Glutamatergic neuron (in vitro differentiated cells): ENCODE results near the gene MALT1. TPM values are rescaled to one million over a fixed set of nuclear protein-coding genes. Genes with fewer than 3 reads are reported as not detected.

Experiments
- DNase-seq: peaks from one replicate; pipeline ENCODE4 v3.0.0; 2022
- H3K27ac Mint-ChIP-seq: one replicate; pipeline ENCODE4 v1.8.0; 2020; ENCODE audit warnings: mild to moderate bottlenecking, mixed read lengths, inconsistent platforms; ENCODE audit not compliant: unreplicated experiment
- H3K27me3 Mint-ChIP-seq: one replicate; pipeline ENCODE4 v1.8.0; 2020; ENCODE audit warnings: mild to moderate bottlenecking, moderate library complexity, mixed read lengths, inconsistent platforms; ENCODE audit not compliant: unreplicated experiment
- H3K36me3 Mint-ChIP-seq: one replicate; pipeline ENCODE4 v1.8.0; 2020; ENCODE audit warnings: mild to moderate bottlenecking, mixed read lengths, inconsistent platforms; ENCODE audit not compliant: unreplicated experiment
- H3K4me1 Mint-ChIP-seq: one replicate; pipeline ENCODE4 v1.8.0; 2020; ENCODE audit warnings: mild to moderate bottlenecking, low read depth, mixed read lengths, inconsistent platforms; ENCODE audit not compliant: unreplicated experiment
- H3K4me3 Mint-ChIP-seq: one replicate; pipeline ENCODE4 v1.8.0; 2020; ENCODE audit warnings: mild to moderate bottlenecking, mixed read lengths, inconsistent platforms; ENCODE audit not compliant: unreplicated experiment
- H3K9me3 Mint-ChIP-seq: one replicate; pipeline ENCODE4 v1.8.0; 2020; ENCODE audit warnings: mild to moderate bottlenecking, moderate library complexity, mixed read lengths, inconsistent platforms; ENCODE audit not compliant: unreplicated experiment
- total RNA-seq: library from RNA; stranded (reverse); fragmentation: NEBNext Ultra II Directional; extraction: Animal tissue kit (Norgen Biotek cat#: 25700); gene quantifications from one replicate; pipeline ENCODE4 v1.2.1, GENCODE V29; 2021; ENCODE audit not compliant: unreplicated experiment
- TF ChIP-seq, protein P1 (sequence below): fragments of 200-600 bp; sonication (generic); IDR thresholded peaks from one replicate; pipeline ENCODE4 v1.5.0; 2021; ENCODE audit not compliant: partially characterized antibody, unreplicated experiment

Gene MALT1
- total RNA-seq, 1 donor from 2014 or later, result 8.5 TPM

DNA sequence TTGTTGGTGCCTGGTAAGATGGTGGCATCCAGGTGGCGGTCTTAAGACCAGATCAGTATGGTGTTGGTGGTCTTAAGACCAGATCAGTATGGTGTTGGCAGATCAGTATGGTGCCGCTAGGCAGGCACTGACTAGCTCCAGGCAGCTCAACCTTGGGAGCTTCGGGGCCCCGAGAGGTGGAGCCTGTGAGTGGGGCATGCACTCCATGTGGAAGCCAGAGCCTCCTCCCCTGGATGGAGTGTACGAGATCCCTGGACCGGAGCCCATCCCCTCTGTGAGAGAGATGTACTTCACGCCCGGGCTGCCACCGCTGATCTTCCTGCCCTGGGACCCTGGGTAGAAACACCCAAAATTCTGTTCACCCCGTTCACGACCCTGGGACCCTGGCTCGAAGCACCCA, 19.0 kb downstream of the MALT1 start:
- Mint-ChIP-seq H3K4me3 (no peak overlapping the region), H3K36me3 (no peaks in the 10 kb centered on the region), H3K9me3 (peaks cover 1% of the 10 kb centered on the region), H3K4me1 (no peaks in the 10 kb centered on the region), H3K27me3 (no peaks in the 10 kb centered on the region), H3K27ac (no peak overlapping the region)
- DNase-seq, result no peak
- TF ChIP-seq, protein P1, sequence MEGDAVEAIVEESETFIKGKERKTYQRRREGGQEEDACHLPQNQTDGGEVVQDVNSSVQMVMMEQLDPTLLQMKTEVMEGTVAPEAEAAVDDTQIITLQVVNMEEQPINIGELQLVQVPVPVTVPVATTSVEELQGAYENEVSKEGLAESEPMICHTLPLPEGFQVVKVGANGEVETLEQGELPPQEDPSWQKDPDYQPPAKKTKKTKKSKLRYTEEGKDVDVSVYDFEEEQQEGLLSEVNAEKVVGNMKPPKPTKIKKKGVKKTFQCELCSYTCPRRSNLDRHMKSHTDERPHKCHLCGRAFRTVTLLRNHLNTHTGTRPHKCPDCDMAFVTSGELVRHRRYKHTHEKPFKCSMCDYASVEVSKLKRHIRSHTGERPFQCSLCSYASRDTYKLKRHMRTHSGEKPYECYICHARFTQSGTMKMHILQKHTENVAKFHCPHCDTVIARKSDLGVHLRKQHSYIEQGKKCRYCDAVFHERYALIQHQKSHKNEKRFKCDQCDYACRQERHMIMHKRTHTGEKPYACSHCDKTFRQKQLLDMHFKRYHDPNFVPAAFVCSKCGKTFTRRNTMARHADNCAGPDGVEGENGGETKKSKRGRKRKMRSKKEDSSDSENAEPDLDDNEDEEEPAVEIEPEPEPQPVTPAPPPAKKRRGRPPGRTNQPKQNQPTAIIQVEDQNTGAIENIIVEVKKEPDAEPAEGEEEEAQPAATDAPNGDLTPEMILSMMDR, result no peak

- Mint-ChIP-seq H3K9me3 (peaks cover 1% of the 10 kb centered on the region), H3K27me3 (no peaks in the 10 kb centered on the region), H3K36me3 (no peaks in the 10 kb centered on the region), H3K4me3 (no peak overlapping the region), H3K4me1 (no peaks in the 10 kb centered on the region), H3K27ac (no peak overlapping the region)
- no peak for DNase-seq
- TF ChIP-seq, protein P1, result no peak
Observed at GRCh38 chr18:58691256-58691655, 20.0 kb downstream of the MALT1 start.

- TF ChIP-seq, protein P1, result no peak
- H3K4me1 Mint-ChIP-seq, result no peaks in the 10 kb centered on the region
- H3K36me3 Mint-ChIP-seq, result no peaks in the 10 kb centered on the region
- peaks cover 1% of the 10 kb centered on the region for H3K9me3 Mint-ChIP-seq
- no peak overlapping the region for H3K27ac Mint-ChIP-seq
- no peaks in the 10 kb centered on the region for H3K27me3 Mint-ChIP-seq
- H3K4me3 Mint-ChIP-seq, result no peak overlapping the region
- no peak for DNase-seq
Observed at GRCh38 chr18:58692422-58693185, 21.3 kb downstream of the MALT1 start.

DNA sequence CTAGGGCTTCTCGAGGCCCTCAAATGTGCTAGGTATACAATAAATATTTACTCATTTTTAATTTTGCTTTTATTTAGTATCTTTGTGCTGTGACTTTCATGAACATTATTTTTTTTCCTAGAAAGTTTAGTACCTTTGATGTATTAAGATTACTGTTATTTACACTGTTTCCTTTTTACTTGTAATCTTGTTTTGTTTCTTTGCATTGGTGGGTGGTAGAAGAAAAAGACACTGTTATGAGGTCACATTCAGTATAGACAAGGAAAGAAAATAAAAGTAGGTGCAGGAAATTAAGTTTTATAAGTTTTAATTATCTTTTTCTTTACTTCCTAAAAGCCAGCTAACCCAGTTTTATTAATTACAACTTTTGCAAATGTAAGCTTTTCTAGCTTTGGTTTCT, 23.0 kb downstream of the MALT1 start:
- Mint-ChIP-seq H3K4me3 (no peak overlapping the region), H3K9me3 (peaks cover 1% of the 10 kb centered on the region), H3K27ac (no peak overlapping the region), H3K4me1 (no peaks in the 10 kb centered on the region), H3K36me3 (no peaks in the 10 kb centered on the region), H3K27me3 (no peaks in the 10 kb centered on the region)
- no peak for DNase-seq
- TF ChIP-seq, protein P1, result no peak

DNA sequence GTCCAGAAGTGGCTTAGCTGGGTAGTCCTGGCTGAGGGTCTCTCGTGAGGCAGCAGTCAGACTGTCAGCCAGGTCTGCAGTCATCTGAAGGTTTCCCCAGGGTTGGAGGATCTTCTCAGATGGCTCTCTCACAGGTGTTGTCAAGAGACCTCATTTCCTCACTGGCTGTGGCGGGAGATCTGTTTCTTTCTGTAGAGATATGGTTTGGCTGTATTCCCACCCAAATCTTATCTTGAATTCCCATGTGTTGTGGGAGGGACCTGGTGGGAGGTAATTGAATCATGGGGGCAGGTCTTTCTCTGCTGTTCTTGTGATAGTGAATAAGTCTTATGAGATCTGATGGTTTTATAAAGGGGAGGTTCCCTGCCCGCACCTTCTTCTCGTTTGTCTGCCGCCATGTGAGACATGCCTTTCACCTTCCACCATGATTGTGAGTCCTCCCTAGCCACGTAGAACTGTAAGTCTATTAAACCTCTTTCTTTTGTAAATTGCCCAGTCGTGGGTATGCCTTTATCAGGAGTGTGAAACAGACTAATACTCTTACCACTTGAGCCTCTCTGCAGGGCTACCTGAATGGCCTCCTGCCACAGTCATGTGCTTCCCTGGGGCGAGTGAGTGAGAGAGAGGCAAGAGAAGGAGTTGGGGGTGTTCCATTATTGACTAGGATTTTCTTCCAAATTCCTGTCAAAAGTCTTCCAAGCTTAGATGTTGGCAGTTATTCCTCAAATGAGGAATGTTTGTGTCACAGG, 23.6 kb downstream of the MALT1 start:
- no peaks in the 10 kb centered on the region for H3K9me3 Mint-ChIP-seq

More for the DNA sequence above, 23.6 kb downstream of the MALT1 start:
- TF ChIP-seq, protein P1, result no peak
- H3K27ac Mint-ChIP-seq, result no peak overlapping the region
- H3K27me3 Mint-ChIP-seq, result no peaks in the 10 kb centered on the region
- no peaks in the 10 kb centered on the region for H3K4me1 Mint-ChIP-seq
- no peaks in the 10 kb centered on the region for H3K36me3 Mint-ChIP-seq
- DNase-seq, result no peak
- no peak overlapping the region for H3K4me3 Mint-ChIP-seq
